ENCODE measurements around the gene PUM2. TPM values are rescaled to one million over a fixed set of nuclear protein-coding genes. Genes with fewer than 3 reads are reported as not detected.

Gene PUM2
- polyA plus RNA-seq, 4 donors: 26.2 to 90.2 (median 31.9) TPM

DNA sequence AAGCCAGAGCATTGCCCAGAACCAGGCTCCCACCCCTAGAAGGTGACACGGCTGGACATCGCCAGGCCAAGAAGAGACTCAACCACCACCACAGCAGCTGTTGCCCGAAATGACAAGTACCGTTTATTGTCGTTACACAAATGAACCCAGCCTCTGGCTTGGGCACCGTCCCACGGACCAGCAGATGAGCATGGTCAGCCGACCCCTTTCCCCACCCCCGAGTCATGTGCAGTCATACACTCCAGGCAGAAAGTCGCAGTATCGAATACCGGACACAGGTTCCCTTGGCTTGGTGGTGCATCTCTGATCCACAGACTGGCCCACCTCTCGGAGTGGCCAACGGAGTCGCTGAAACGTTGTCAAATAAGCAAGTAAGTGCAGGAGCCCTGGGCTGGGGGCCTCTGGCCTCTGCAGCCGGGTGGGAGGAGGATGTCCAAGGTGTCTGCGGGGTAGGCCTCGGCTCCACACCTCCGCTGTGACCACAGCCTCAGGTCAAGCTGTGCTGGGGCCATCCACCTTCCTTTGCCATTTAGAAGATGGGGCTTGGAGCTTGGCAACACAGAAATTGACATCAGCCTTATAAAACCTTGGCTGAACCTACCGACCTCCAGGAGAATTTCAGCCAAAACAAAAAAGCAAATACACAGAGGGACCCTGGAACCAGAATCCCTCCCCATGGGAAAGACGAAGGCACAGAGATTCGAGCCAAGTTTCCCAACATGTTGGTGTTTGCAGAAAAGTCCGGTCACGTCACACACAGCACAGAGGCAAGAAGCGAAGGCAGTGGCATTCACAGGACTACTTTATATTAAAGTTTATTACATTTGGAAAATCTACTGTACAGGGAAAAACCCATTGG is 149.7 kb downstream of the PUM2 start:
- Histone ChIP-seq H3K27me3 (ENCODE audit: control insufficient read depth in 3 of 3, insufficient read depth in 3 of 3, low read length in 3 of 3) (no peaks in the 10 kb centered on the region), H3K4me1 (ENCODE audit: control insufficient read depth in 3 of 3, insufficient read depth in 2 of 3, low read depth in 1 of 3, low read length in 2 of 3) (peaks cover 5 to 23% (median 7%) of the 10 kb centered on the region in 3 donors), H3K9me3 (ENCODE audit: control insufficient read depth in 2 of 2, insufficient read depth in 1 of 2, low read depth in 1 of 2, low read length in 1 of 2) (no peaks in the 10 kb centered on the region), H3K36me3 (ENCODE audit: control insufficient read depth in 3 of 3, insufficient read depth in 2 of 3, low read depth in 1 of 3, low read length in 3 of 3) (peaks cover 0 to 58% (median 17%) of the 10 kb centered on the region in 3 donors), H3K27ac (ENCODE audit: low read depth in 1 of 3, low read length in 2 of 3) (no peak overlapping the region), H3K4me3 (ENCODE audit: low read depth in 1 of 3, low read length in 3 of 3) (no peak overlapping the region)
- DNase-seq (no peak), FAIRE-seq (no peak)
- WGBS, 3 donors: 90 to 91% (median 90%) methylated on average over 26 of the region's 26 CpGs

DNA sequence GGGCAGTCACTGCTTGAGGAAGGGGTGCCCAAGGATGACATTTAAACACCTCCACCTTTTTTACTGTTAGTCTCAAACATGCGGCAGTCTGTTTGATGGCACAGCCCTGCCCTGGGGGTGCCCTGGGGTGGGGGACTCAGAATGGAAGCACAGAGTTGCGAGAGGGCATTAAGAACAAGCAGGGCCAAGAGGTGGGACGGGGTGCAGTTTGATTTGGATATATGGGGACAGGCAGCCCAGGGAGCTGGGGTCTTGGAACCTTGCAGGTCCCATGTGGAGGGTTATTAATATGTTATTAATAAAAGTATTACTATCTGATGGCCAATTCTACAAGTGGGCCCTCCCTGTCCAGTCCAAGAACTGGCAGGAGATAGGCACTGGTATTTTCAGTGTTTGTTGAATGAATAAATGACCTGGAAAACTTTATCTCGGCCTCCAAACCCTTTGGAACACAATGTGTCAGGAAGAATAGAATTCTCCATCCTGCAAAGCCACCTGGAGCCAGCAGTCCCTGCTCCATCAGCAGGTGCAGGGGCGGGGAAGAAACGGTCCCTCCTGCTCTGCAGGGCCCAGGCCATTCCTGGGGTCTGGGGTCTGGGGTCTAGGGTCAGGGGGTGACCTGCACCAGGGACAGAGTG is 150.9 kb downstream of the PUM2 start:
- no peak for DNase-seq
- no peak overlapping the region for H3K4me3 ChIP-seq (ENCODE audit: low read depth in 1 of 3, low read length in 3 of 3)
- H3K27me3 ChIP-seq (ENCODE audit: control insufficient read depth in 3 of 3, insufficient read depth in 3 of 3, low read length in 3 of 3): no peaks in the 10 kb centered on the region
- H3K36me3 ChIP-seq (ENCODE audit: control insufficient read depth in 3 of 3, insufficient read depth in 2 of 3, low read depth in 1 of 3, low read length in 3 of 3): peaks cover 0 to 47% (median 17%) of the 10 kb centered on the region in 3 donors
- FAIRE-seq: no peak
- H3K9me3 ChIP-seq (ENCODE audit: control insufficient read depth in 2 of 2, insufficient read depth in 1 of 2, low read depth in 1 of 2, low read length in 1 of 2): no peaks in the 10 kb centered on the region
- 60 to 81% (median 81%) methylated on average over 6 of the region's 6 CpGs for WGBS, 3 donors
- peaks cover 5 to 31% (median 7%) of the 10 kb centered on the region in 3 donors for H3K4me1 ChIP-seq (ENCODE audit: control insufficient read depth in 3 of 3, insufficient read depth in 2 of 3, low read depth in 1 of 3, low read length in 2 of 3)
- no peak overlapping the region for H3K27ac ChIP-seq (ENCODE audit: low read depth in 1 of 3, low read length in 2 of 3)

DNA sequence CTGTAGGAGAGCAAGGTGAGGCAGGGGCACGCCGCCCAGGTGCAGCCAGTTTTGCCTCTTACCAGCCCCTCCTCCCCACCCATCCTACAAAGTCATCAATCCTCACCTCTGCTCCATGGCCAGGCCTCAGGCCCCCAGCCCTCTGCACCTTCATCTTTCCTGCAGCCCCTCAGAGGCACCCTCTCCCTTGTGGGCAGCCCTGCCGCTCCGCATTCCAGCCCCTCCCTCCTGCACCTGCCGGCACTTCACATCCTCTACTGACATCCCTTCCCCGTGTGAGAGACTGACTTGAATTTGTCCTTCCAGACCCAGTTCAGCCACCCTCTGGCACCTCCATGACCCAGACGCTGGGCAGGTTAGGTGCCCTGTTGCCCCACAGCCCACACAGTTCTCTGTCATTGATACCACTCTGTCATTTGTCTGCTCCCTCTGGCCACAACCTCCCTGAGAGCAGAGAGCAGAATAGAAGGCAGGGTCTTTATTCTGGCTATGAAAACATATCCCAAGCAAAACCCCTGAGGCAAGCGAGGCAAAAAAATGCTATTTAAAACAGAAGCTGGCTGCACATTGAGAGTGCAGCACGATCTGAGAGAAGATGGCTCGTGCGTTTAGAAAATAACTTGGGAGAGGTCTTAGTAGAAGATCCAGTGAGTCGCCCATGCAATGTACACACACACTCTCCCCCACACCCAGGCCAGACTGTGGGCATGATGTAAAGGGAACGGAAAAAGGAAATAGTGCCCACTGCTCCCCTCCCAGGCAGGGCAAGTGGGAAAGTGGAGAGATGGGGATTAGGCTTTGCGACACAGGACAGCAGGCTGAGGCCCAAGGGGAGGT is 151.6 kb downstream of the PUM2 start:
- no peaks in the 10 kb centered on the region for H3K9me3 ChIP-seq (ENCODE audit: control insufficient read depth in 2 of 2, insufficient read depth in 1 of 2, low read depth in 1 of 2, low read length in 1 of 2)
- H3K4me1 ChIP-seq (ENCODE audit: control insufficient read depth in 3 of 3, insufficient read depth in 2 of 3, low read depth in 1 of 3, low read length in 2 of 3): peaks cover 5 to 33% (median 7%) of the 10 kb centered on the region in 3 donors
- FAIRE-seq (no peak), DNase-seq (peak in 1 of 2 donors; percentile 30)
- H3K4me3 ChIP-seq (ENCODE audit: low read depth in 1 of 3, low read length in 3 of 3): no peak overlapping the region
- WGBS, 3 donors: 49 to 69% (median 56%) methylated on average over 14 of the region's 14 CpGs
- H3K36me3 ChIP-seq (ENCODE audit: control insufficient read depth in 3 of 3, insufficient read depth in 2 of 3, low read depth in 1 of 3, low read length in 3 of 3): peaks cover 0 to 39% (median 14%) of the 10 kb centered on the region in 3 donors
- H3K27ac ChIP-seq (ENCODE audit: low read depth in 1 of 3, low read length in 2 of 3): peak overlapping the region in 1 of 3 donors; percentile 97
- H3K27me3 ChIP-seq (ENCODE audit: control insufficient read depth in 3 of 3, insufficient read depth in 3 of 3, low read length in 3 of 3): no peaks in the 10 kb centered on the region

Other genes with a start within 250 kb of the PUM2 start
- gene SDC1, start 125.7 kb downstream of the PUM2 start, polyA plus RNA-seq: 10 to 100 TPM; 36.9 to 89.9 (median 58.3) TPM
- gene RHOB, start 96.2 kb upstream of the PUM2 start, polyA plus RNA-seq: 100 to 1,000 TPM in 1 of 4 donors, 10 to 100 TPM in 3; 17.7 to 246 (median 44.2) TPM

Data from small intestine (tissue), 7 donors.